Upper lobe of left lung (tissue), 4 donors: ENCODE measurements around the gene VPS37D.

Experiments used
- EP300 ChIP-seq, 4 donors: sonication (generic); formaldehyde crosslinking; IDR thresholded peaks; one replicate each; pipeline ENCODE4 v1.5.1; 2017; ENCODE audit warnings: antibody characterized with exemption in 4 of 4, control low read depth in 2 of 4
- POLR2AphosphoS5 ChIP-seq, 2 donors: sonication (generic); formaldehyde crosslinking; IDR thresholded peaks; one replicate each; pipeline ENCODE4 v1.5.1; 2017; ENCODE audit warnings: antibody characterized with exemption in 2 of 2
- TF ChIP-seq, protein P1 (sequence below), 6 experiments: fragments of 450-650 bp in 4 of 6; fragments of 200-600 bp in 2 of 6; sonication (generic) in 2 of 6; IDR thresholded peaks; one replicate each; pipeline ENCODE4 v1.5.1; 2016 to 2019; ENCODE audit warnings: antibody characterized with exemption in 6 of 6

- TF ChIP-seq POLR2AphosphoS5 (IDR thresholded peaks at IDR 0.05): no peak
- TF ChIP-seq, protein P1, sequence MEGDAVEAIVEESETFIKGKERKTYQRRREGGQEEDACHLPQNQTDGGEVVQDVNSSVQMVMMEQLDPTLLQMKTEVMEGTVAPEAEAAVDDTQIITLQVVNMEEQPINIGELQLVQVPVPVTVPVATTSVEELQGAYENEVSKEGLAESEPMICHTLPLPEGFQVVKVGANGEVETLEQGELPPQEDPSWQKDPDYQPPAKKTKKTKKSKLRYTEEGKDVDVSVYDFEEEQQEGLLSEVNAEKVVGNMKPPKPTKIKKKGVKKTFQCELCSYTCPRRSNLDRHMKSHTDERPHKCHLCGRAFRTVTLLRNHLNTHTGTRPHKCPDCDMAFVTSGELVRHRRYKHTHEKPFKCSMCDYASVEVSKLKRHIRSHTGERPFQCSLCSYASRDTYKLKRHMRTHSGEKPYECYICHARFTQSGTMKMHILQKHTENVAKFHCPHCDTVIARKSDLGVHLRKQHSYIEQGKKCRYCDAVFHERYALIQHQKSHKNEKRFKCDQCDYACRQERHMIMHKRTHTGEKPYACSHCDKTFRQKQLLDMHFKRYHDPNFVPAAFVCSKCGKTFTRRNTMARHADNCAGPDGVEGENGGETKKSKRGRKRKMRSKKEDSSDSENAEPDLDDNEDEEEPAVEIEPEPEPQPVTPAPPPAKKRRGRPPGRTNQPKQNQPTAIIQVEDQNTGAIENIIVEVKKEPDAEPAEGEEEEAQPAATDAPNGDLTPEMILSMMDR (IDR thresholded peaks at IDR 0.05): no peak
- no peak for TF ChIP-seq EP300 (IDR thresholded peaks at IDR 0.05)
Observed at GRCh38 chr7:73707045-73707631, 39.5 kb downstream of the VPS37D start.
